PC-9 (cell line): ENCODE measurements around the gene GCHFR. TPM values are rescaled to one million over a fixed set of nuclear protein-coding genes. Genes with fewer than 3 reads are reported as not detected.

Experiments
- BruUV-seq: library from RNA; stranded (reverse); fragments of 400-500 nt; replicated peaks from 2 replicates; lab custom pipeline; 2021; lab: Mats Ljungman, UMichigan
- CTCF ChIA-PET: fragments of 300-600 bp; sonication (Branson Sonifier 250); formaldehyde crosslinking; loops from one replicate; lab custom pipeline; 2022; ENCODE audit warnings: antibody characterized with exemption; lab: Charles Lee
- POLR2A ChIA-PET: fragments of 300-600 bp; sonication (Branson Sonifier 250); formaldehyde crosslinking; loops from one replicate; lab custom pipeline; 2022; ENCODE audit warnings: antibody characterized with exemption; ENCODE audit not compliant: unreplicated experiment; lab: Charles Lee
- DNase-seq, 2 experiments: peaks; one replicate each; pipeline versions ENCODE4 v3.0.0 to v3.0.0-alpha.2; 2015 to 2022; ENCODE audit warnings: mixed read lengths in 1 of 2
- H2AFZ ChIP-seq: fragments of 200-600 bp; sonication (generic); 2 replicates; pipeline ENCODE4 v1.8.1; 2017; ENCODE audit warnings: antibody characterized with exemption
- H3F3A ChIP-seq: fragments of 200-600 bp; sonication (generic); 2 replicates; pipeline ENCODE4 v1.8.1; 2017; ENCODE audit warnings: antibody characterized with exemption, mild to moderate bottlenecking, low read depth; ENCODE audit not compliant: insufficient read depth
- H3K27ac ChIP-seq: fragments of 200-600 bp; sonication (generic); 2 replicates; pipeline ENCODE4 v1.6.1; 2016; ENCODE audit warnings: mixed run types
- H3K27me3 ChIP-seq: fragments of 200-600 bp; sonication (generic); 2 replicates; pipeline ENCODE4 v1.6.1; 2016; ENCODE audit warnings: low read depth, mixed run types; ENCODE audit not compliant: insufficient read depth
- H3K36me3 ChIP-seq: fragments of 200-600 bp; sonication (generic); 2 replicates; pipeline ENCODE4 v1.6.1; 2016; ENCODE audit warnings: low read depth, mixed run types
- H3K4me1 ChIP-seq: fragments of 200-600 bp; sonication (generic); replicated peaks from 2 replicates; pipeline ENCODE4 v1.6.1; 2016; ENCODE audit warnings: mixed run types; ENCODE audit not compliant: insufficient read depth
- H3K4me2 ChIP-seq: fragments of 200-600 bp; sonication (generic); 2 replicates; pipeline ENCODE4 v1.6.1; 2017; ENCODE audit warnings: mixed run types
- H3K4me3 ChIP-seq: fragments of 200-600 bp; sonication (generic); 2 replicates; pipeline ENCODE4 v1.6.1; 2016; ENCODE audit warnings: mixed run types
- H3K79me2 ChIP-seq: fragments of 200-600 bp; sonication (generic); 2 replicates; pipeline ENCODE4 v1.6.1; 2017; ENCODE audit warnings: low read depth, mixed run types
- H3K9me2 ChIP-seq: fragments of 200-600 bp; sonication (generic); 2 replicates; pipeline ENCODE4 v1.8.1; 2017; ENCODE audit warnings: mild to moderate bottlenecking; ENCODE audit not compliant: insufficient read depth
- H3K9me3 ChIP-seq: fragments of 200-600 bp; sonication (generic); 2 replicates; pipeline ENCODE4 v1.8.1; 2016; ENCODE audit warnings: low read depth; ENCODE audit not compliant: insufficient read depth
- H4K20me1 ChIP-seq: fragments of 200-600 bp; sonication (generic); 2 replicates; pipeline ENCODE4 v1.8.1; 2017; ENCODE audit not compliant: insufficient read depth
- EZH2 ChIP-seq: fragments of 200-600 bp; sonication (generic); IDR thresholded peaks from 2 replicates; pipeline ENCODE4 v1.8.0; 2017; ENCODE audit warnings: antibody characterized with exemption, low read depth
- intact Hi-C: fragments of 100-400 bp; cut with micrococcal nuclease; formaldehyde crosslinking; loops from one replicate; pipeline ENCODE4 v1.10.0; 2022; ENCODE audit not compliant: unreplicated experiment
- total RNA-seq: library from RNA; stranded (reverse); gene quantifications from 2 replicates; pipeline ENCODE4 v1.2.3, GENCODE V29; 2021
- TF ChIP-seq, protein P1 (sequence below): fragments of 200-600 bp; sonication (generic); conservative IDR thresholded peaks from 2 replicates; pipeline ENCODE4 v1.6.1; 2017; ENCODE audit warnings: mixed run types, antibody characterized with exemption, mild to moderate bottlenecking, moderate library complexity

GCHFR gene
- total RNA-seq, 1 experiment from 2014 or later, result 1.5 TPM

DNA sequence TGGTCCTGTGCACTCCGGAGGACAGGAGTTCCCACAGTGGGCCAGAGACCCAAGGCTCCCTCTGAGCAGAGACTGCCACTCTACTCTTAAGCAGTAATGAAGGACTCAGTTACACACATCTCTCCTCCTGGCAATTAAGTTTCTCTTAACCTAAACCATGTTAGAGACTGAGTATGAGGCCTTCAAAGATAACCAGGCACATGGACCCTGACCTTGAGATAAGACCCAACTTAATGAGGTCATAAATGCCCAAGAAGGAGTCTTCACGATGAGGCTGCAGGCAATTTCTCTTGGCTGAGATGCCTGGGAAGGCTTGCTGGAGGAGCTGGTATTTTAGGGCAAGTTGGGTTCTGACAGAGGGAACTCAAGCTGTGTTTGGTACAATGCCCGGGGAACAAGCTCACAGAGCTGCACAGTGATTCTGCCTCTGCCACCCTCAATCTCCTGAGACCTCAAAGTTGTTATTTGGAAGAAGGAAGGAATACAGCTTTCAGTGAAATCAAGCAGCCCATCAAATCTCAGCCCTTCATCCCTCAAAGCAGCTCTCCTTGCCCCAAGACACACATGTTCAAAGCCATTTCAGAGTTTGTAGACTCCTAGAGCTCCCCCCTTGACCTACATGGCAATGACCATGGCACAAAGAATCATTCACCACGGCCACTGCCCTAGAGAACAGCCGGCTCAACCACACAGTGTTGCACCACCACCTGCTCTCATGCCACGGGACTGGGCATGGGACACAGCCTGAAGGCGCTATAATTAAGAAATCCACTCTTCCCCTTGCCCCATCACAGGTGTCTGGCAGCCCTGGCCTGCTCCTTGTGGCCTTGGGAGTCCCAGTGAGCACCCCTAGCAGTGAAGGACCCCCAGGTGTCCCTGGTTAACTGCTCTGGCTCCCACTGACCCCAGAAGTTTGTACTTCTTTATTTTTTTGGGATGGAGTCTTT, 15.9 kb upstream of the GCHFR start:
- H2AFZ ChIP-seq, result no peak overlapping the region
- H4K20me1 ChIP-seq, result no peaks in the 10 kb centered on the region
- no TSS peak for BruUV-seq
- H3K4me3 ChIP-seq, result no peak overlapping the region
- TF ChIP-seq EZH2, result no peak
- TF ChIP-seq, protein P1, sequence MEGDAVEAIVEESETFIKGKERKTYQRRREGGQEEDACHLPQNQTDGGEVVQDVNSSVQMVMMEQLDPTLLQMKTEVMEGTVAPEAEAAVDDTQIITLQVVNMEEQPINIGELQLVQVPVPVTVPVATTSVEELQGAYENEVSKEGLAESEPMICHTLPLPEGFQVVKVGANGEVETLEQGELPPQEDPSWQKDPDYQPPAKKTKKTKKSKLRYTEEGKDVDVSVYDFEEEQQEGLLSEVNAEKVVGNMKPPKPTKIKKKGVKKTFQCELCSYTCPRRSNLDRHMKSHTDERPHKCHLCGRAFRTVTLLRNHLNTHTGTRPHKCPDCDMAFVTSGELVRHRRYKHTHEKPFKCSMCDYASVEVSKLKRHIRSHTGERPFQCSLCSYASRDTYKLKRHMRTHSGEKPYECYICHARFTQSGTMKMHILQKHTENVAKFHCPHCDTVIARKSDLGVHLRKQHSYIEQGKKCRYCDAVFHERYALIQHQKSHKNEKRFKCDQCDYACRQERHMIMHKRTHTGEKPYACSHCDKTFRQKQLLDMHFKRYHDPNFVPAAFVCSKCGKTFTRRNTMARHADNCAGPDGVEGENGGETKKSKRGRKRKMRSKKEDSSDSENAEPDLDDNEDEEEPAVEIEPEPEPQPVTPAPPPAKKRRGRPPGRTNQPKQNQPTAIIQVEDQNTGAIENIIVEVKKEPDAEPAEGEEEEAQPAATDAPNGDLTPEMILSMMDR, result no peak
- H3K9me2 ChIP-seq, result no peaks in the 10 kb centered on the region
- CTCF ChIA-PET, result interaction anchor here (0.5 to 1.1 kb wide), 2 partner anchors 35 to 1314 kb away, joined by 7 to 8 read pairs; no protein-coding TSS in a partner anchor
- no peak overlapping the region for H3K27ac ChIP-seq
- H3K4me1 ChIP-seq, result no peaks in the 10 kb centered on the region
- H3K27me3 ChIP-seq, result no peaks in the 10 kb centered on the region
- H3K4me2 ChIP-seq, result no peak overlapping the region
- POLR2A ChIA-PET, result interaction anchor here (0.6 kb wide), 1 partner anchor 393 kb away, joined by 3 read pairs; no protein-coding TSS in a partner anchor
- H3K79me2 ChIP-seq, result 0 out of 2 replicates have a peak, but pooled peaks cover 5% of the 10 kb centered on the region
- H3K9me3 ChIP-seq, result no peaks in the 10 kb centered on the region
- DNase-seq, result no peak
- peaks cover 9% of the 10 kb centered on the region; the same call in 1 of the 2 replicates for H3F3A ChIP-seq
- H3K36me3 ChIP-seq, result no peaks in the 10 kb centered on the region
- intact Hi-C loops, result no loop called here

DNA sequence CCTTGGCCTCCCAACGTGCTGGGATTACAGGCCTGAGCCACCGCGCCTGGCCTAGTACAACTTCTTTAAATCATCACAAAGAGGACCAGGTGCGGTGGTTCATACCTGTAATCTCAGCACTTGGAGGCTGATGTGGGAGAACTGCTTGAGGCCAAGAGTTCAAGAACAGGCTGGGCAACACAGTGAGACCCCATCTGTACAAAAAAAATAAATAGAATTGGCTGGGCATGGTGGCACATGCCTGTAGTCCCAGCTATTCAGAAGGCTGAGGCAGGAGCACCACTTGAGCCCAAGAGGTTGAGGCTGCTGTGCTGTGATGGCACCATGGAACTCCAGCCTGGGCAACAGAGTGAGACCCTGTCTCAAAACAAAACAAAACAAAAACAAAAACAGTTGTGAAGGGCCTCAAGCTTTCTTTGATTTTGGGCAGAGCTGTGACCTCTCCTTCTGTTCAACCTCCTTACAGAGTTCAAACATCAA, 14.7 kb upstream of the GCHFR start:
- CTCF ChIA-PET, result no interaction called here
- no peak for TF ChIP-seq EZH2
- TF ChIP-seq, protein P1, result no peak

DNA sequence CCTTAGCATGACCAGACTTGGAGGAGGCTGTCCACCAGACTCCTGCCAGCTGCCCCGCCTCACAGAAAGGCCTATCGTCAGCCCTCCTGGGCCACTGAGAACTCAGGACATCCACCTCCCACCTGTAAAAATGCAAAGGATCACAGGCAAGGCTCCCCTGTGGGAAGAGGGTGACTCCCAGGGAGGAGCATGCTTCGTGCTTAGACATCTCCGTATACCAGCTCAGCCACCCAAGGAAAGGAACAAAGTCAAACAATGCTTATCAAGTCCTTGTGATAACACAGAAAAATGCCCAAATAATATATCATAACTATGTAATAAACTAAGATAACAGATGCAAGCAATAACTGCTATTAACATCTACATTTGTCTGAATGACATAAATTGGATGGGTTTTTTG, 13.0 kb upstream of the GCHFR start:
- no peaks in the 10 kb centered on the region for H4K20me1 ChIP-seq
- H3K79me2 ChIP-seq, result 0 out of 2 replicates have a peak, but pooled peaks cover 17% of the 10 kb centered on the region
- ChIA-PET CTCF (no interaction called here), POLR2A (interaction anchor here (0.6 kb wide), 1 partner anchor 56 kb away, joined by 3 read pairs; the partner anchor contains the start of gene RAD51)
- no peak for DNase-seq
- H3K36me3 ChIP-seq, result no peaks in the 10 kb centered on the region
- peaks cover 9% of the 10 kb centered on the region; the same call in 1 of the 2 replicates for H3F3A ChIP-seq
- BruUV-seq, result no TSS peak
- TF ChIP-seq EZH2, result no peak
- TF ChIP-seq, protein P1, result no peak
- H3K4me3 ChIP-seq, result no peak overlapping the region
- H3K27ac ChIP-seq, result no peak overlapping the region
- H3K9me2 ChIP-seq, result no peaks in the 10 kb centered on the region
- H3K27me3 ChIP-seq, result no peaks in the 10 kb centered on the region
- H3K4me1 ChIP-seq, result peaks cover 10% of the 10 kb centered on the region; the same call in 1 of the 2 replicates
- H3K4me2 ChIP-seq, result no peak overlapping the region
- H3K9me3 ChIP-seq, result no peaks in the 10 kb centered on the region
- intact Hi-C loops, result no loop called here
- no peak overlapping the region for H2AFZ ChIP-seq

More for the DNA sequence above, 14.7 kb upstream of the GCHFR start:
- H3K4me3 ChIP-seq, result no peak overlapping the region
- H3K9me3 ChIP-seq, result no peaks in the 10 kb centered on the region
- H3K4me2 ChIP-seq, result no peak overlapping the region
- H3F3A ChIP-seq, result peaks cover 9% of the 10 kb centered on the region; the same call in 1 of the 2 replicates
- POLR2A ChIA-PET, result no interaction called here
- H3K36me3 ChIP-seq, result no peaks in the 10 kb centered on the region
- no peaks in the 10 kb centered on the region for H3K27me3 ChIP-seq
- intact Hi-C loops, result no loop called here
- H3K79me2 ChIP-seq, result 0 out of 2 replicates have a peak, but pooled peaks cover 15% of the 10 kb centered on the region
- no peaks in the 10 kb centered on the region for H4K20me1 ChIP-seq
- DNase-seq, result no peak
- no peak overlapping the region for H3K27ac ChIP-seq
- BruUV-seq, result no TSS peak
- H3K4me1 ChIP-seq, result peaks cover 7% of the 10 kb centered on the region; the same call in 1 of the 2 replicates
- H2AFZ ChIP-seq, result no peak overlapping the region
- no peaks in the 10 kb centered on the region for H3K9me2 ChIP-seq
